Amniotic stem cell (primary cell): Measurements from ENCODE around the gene SELENON.

Experiments used
- DNase-seq: peaks from one replicate; lab custom pipeline; 2025; lab: John Stamatoyannopoulos, UW

The SELENON gene

GRCh38 chr1:25799935-25800702 lies at the start of gene SELENON:
Gene SELENON, plus strand, starts transcription at chr1:25800193. Its CDS starts 38 bp downstream, at chr1:25800231.
- no peak for DNase-seq

- DNase-seq = no peak
Measured at GRCh38 chr1:25750923-25751605, 48.9 kb upstream of the SELENON start.

GRCh38 chr1:25754470-25755181 lies 45.4 kb upstream of the SELENON start:
- DNase-seq = no peak

- no peak for DNase-seq
Measured at GRCh38 chr1:25755475-25756125, 44.4 kb upstream of the SELENON start.

GRCh38 chr1:25756215-25756614 lies 43.8 kb upstream of the SELENON start:
- no peak for DNase-seq

- no peak for DNase-seq
Measured at GRCh38 chr1:25757151-25757845, 42.7 kb upstream of the SELENON start.

- no peak for DNase-seq
Measured at GRCh38 chr1:25757846-25758185, 42.2 kb upstream of the SELENON start.

GRCh38 chr1:25758466-25759070 lies 41.4 kb upstream of the SELENON start:
- no peak for DNase-seq

- DNase-seq = no peak
Measured at GRCh38 chr1:25760122-25760719, 39.8 kb upstream of the SELENON start.

GRCh38 chr1:25760871-25761270 lies 39.1 kb upstream of the SELENON start:
- DNase-seq = no peak

GRCh38 chr1:25763493-25763892 lies 36.5 kb upstream of the SELENON start:
- DNase-seq = no peak

- no peak for DNase-seq
Measured at GRCh38 chr1:25765136-25765922, 34.7 kb upstream of the SELENON start.

GRCh38 chr1:25765923-25766589 lies 33.9 kb upstream of the SELENON start:
- no peak for DNase-seq

- DNase-seq = no peak
Measured at GRCh38 chr1:25766721-25767436, 33.1 kb upstream of the SELENON start.

- DNase-seq = no peak
Measured at GRCh38 chr1:25767437-25767770, 32.6 kb upstream of the SELENON start.

- no peak for DNase-seq
Measured at GRCh38 chr1:25768999-25769398, 31.0 kb upstream of the SELENON start.

GRCh38 chr1:25769625-25770383 lies 30.2 kb upstream of the SELENON start:
- no peak for DNase-seq

- no peak for DNase-seq
Measured at GRCh38 chr1:25770541-25771220, 29.3 kb upstream of the SELENON start.
